Heart left ventricle (tissue), 13 donors: ENCODE measurements around the gene FOXB2.

Experiments used
- POLR2A ChIP-seq, 2 donors: fragments of 450-650 bp; IDR thresholded peaks; one replicate each; pipeline ENCODE4 v1.6.1; 2017; ENCODE audit warnings: antibody characterized with exemption in 2 of 2, mild to moderate bottlenecking in 2 of 2, moderate library complexity in 2 of 2
- TF ChIP-seq, protein P1 (sequence below), 12 donors: fragments of 200-600 bp; sonication (generic) in 4 of 12; IDR thresholded peaks; one replicate each; pipeline versions ENCODE4 v1.5.0 to v1.8.0; 2018 to 2022; ENCODE audit warnings: antibody characterized with exemption in 12 of 12, mild to moderate bottlenecking in 5 of 12
- donor health status: ischemic (EF 13 %, LVEDD 7.1; RV severe dilation, severe dysfunction).
- donor health status: DM: no; HTN: yes; CAD: no.
- donor health status: DM: no; HTN: no; CAD: no.
- donor health status: ischemic (EF 25% LVEDD 6.9; RV normal size, moderate dysfunction).
- donor health status: ischemic (EF 25% LVEDD 5.7; RV mildly dilated, moderate dysfunction).
- donor health status: ischemic (EF 35%, LVEDD 5.7; RV mildly dilated, moderate dysfunction).
- donor health status: nonischemic (EF 11% LVEDD 7.7; RV severe dilation, severe dysfunction).
- donor health status: DM: yes; HTN: yes; CAD: no.
- donor health status: PGD.
- donor health status: ischemic (EF 29% LVEDD 5.4; RV normal size, mild dysfunction).
- donor health status: nonischemic (EF 23%, LVEDD 6.1; RV moderate dilation, normal function).

DNA sequence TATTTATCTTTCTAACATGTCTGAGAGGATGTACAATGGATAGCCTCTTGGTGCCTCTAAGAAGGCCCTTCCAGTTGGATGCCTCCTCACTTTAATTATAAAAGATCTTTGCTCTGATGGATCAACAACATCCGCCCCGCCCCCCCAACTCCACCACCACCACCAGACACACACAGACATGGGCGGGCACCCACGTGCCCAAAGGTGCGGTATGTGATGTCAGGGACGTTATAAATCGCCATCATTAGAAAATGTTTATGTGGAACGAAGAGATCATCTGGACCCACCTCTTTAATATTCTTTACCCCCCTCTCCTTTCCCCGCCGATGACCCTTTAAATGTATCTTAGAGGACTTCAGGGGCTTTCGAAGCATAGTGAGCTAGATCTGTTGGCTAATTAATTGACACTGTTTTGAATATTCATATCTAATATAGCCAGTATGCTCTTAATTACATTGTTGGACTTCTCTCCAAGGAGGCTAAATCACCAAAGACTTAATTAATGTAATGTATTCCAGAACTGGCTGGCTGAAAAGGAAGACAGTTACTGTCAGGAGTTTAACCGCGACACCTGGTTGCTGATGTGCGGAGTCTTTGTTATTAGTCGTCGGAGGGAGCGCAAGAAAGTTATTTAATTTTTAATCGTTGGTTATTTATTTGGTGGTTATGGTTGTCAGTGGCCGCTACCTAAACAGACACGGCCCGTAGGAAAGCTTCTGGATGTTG lies 6.1 kb upstream of the FOXB2 start:
- TF ChIP-seq, protein P1, sequence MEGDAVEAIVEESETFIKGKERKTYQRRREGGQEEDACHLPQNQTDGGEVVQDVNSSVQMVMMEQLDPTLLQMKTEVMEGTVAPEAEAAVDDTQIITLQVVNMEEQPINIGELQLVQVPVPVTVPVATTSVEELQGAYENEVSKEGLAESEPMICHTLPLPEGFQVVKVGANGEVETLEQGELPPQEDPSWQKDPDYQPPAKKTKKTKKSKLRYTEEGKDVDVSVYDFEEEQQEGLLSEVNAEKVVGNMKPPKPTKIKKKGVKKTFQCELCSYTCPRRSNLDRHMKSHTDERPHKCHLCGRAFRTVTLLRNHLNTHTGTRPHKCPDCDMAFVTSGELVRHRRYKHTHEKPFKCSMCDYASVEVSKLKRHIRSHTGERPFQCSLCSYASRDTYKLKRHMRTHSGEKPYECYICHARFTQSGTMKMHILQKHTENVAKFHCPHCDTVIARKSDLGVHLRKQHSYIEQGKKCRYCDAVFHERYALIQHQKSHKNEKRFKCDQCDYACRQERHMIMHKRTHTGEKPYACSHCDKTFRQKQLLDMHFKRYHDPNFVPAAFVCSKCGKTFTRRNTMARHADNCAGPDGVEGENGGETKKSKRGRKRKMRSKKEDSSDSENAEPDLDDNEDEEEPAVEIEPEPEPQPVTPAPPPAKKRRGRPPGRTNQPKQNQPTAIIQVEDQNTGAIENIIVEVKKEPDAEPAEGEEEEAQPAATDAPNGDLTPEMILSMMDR (IDR thresholded peaks at IDR 0.05), result no peak
- no peak for TF ChIP-seq POLR2A (IDR thresholded peaks at IDR 0.05)
